Gastroesophageal sphincter (tissue), 4 donors: Measurements from ENCODE around the gene TMEM151A. TPM values are rescaled to one million over a fixed set of nuclear protein-coding genes. Genes with fewer than 3 reads are reported as not detected.

Source experiments
- ATAC-seq: fragments of 150-250 bp; one replicate; pipeline ENCODE4 v1.9.1; 2016; ENCODE audit warnings: mild to moderate bottlenecking, moderate library complexity
- H3K27ac ChIP-seq, 4 donors: fragments of 200-600 bp; sonication (generic) in 3 of 4; 1 replicate in 3 of 4; 2 replicates in 1 of 4; pipeline ENCODE4 v1.5.1; 2016 to 2019
- H3K27me3 ChIP-seq: fragments of 200-600 bp; sonication (generic); one replicate; pipeline ENCODE4 v1.5.1; 2019
- H3K36me3 ChIP-seq, 2 donors: fragments of 200-600 bp; sonication (generic); one replicate each; pipeline ENCODE4 v1.5.1; 2019; ENCODE audit warnings: control low read depth in 1 of 2
- H3K4me1 ChIP-seq, 3 donors: fragments of 200-600 bp; sonication (generic); 1 replicate in 2 of 3; 2 replicates in 1 of 3; pipeline ENCODE4 v1.5.1; 2016 to 2019; ENCODE audit warnings: control low read depth in 2 of 3
- H3K4me3 ChIP-seq, 2 donors: fragments of 200-600 bp; sonication (generic); one replicate each; pipeline ENCODE4 v1.5.1; 2019; ENCODE audit warnings: mild to moderate bottlenecking in 1 of 2, moderate library complexity in 1 of 2
- H3K9me3 ChIP-seq, 3 donors: fragments of 200-600 bp; sonication (generic); one replicate each; pipeline ENCODE4 v1.5.1; 2017 to 2019; ENCODE audit warnings: control low read depth in 2 of 3
- CTCF ChIP-seq, 4 experiments: fragments of 200-600 bp in 2 of 4; fragments of 450-650 bp in 2 of 4; sonication (generic) in 1 of 4; IDR thresholded peaks; one replicate each; pipeline ENCODE4 v1.5.1; 2017 to 2019; ENCODE audit warnings: antibody characterized with exemption in 4 of 4, mild to moderate bottlenecking in 2 of 4, moderate library complexity in 2 of 4
- EP300 ChIP-seq: sonication (generic); formaldehyde crosslinking; IDR thresholded peaks from one replicate; pipeline ENCODE4 v1.6.1; 2017; ENCODE audit warnings: antibody characterized with exemption, mild to moderate bottlenecking
- POLR2A ChIP-seq, 2 donors: fragments of 450-650 bp; IDR thresholded peaks; one replicate each; pipeline ENCODE4 v1.6.1; 2017; ENCODE audit warnings: antibody characterized with exemption in 2 of 2, mild to moderate bottlenecking in 2 of 2, moderate library complexity in 1 of 2
- POLR2AphosphoS5 ChIP-seq: sonication (generic); formaldehyde crosslinking; IDR thresholded peaks from one replicate; pipeline ENCODE4 v1.6.1; 2017; ENCODE audit warnings: antibody characterized with exemption
- WGBS, 2 donors: methylation state at CpG; one replicate each; pipeline ENCODE4 v1.1.5; 2018; ENCODE audit warnings: low coverage in 1 of 2; 5-methylcytosine and 5-hydroxymethylcytosine counted together
- total RNA-seq, 4 donors: library from RNA; depleted of rRNA; stranded (reverse); fragments of >200 nt; gene quantifications; one replicate each; pipeline ENCODE4 v1.1.0, GENCODE V29; 2016

TMEM151A gene
- total RNA-seq, 4 donors from 2014 or later = 0.66 TPM; not detected in 3

GRCh38 chr11:66333220-66333877 lies 41.7 kb downstream of the TMEM151A start:
- Histone ChIP-seq H3K27me3 (no peaks in the 10 kb centered on the region), H3K36me3 (peaks cover 0 to 49% of the 10 kb centered on the region in 2 donors), H3K4me3 (no peak overlapping the region), H3K9me3 (no peaks in the 10 kb centered on the region), H3K4me1 (peaks cover 0 to 38% (median 29%) of the 10 kb centered on the region in 3 donors), H3K27ac (no peak overlapping the region)
- no peak for ATAC-seq
- WGBS, 2 donors = 86 to 100% methylated on average over 1 of the region's 19 CpGs
- TF ChIP-seq POLR2AphosphoS5 (no peak), POLR2A (IDR thresholded peaks at IDR 0.05) (no peak), CTCF (IDR thresholded peaks at IDR 0.05) (no peak), EP300 (no peak)

DNA sequence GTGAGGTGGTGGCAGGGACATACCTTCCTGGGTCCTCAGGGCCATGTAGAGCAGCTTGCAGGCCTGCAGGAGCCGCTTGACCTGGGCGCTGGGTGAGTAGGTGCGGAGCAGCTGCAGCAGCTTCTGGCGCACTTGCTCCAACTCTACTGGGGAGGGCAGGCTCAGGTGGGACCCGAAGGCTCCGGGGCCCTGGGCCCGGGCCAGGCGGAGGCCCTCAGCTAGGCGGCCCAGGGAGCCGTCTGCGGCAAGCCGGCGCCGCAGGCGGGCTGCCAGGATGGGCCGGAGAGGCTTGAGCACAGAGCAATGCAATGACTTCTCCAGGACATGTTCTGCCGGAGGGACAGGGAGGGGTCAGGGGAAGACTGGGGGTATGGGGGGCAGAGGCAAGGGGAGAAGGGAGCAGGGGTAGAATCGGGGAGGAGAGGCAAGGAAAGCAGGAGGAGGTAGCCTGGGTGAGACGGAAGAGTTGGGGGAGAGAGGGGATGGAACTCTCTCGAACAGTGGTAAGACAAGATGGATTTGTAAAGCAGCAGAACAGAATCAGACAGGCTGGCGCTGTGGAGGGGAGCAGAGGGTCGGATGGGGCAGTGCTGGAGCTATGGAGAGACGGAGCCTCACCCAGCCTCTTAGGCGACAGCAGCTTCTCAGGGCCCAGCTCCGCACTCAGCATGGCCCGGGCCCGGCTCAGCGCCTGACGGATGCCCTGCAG lies 42.4 kb downstream of the TMEM151A start:
- no peak overlapping the region for H3K4me3 ChIP-seq
- peaks cover 0 to 56% of the 10 kb centered on the region in 2 donors for H3K36me3 ChIP-seq
- ATAC-seq = no peak
- TF ChIP-seq CTCF (IDR thresholded peaks at IDR 0.05) = no peak
- TF ChIP-seq POLR2AphosphoS5 = no peak
- TF ChIP-seq EP300 = no peak
- TF ChIP-seq POLR2A (IDR thresholded peaks at IDR 0.05) = no peak
- no peaks in the 10 kb centered on the region for H3K9me3 ChIP-seq
- WGBS, 2 donors = 80 to 81% methylated on average over 2 to 9 of the region's 29 CpGs
- peaks cover 0 to 32% (median 23%) of the 10 kb centered on the region in 3 donors for H3K4me1 ChIP-seq
- H3K27ac ChIP-seq = no peak overlapping the region
- H3K27me3 ChIP-seq = no peaks in the 10 kb centered on the region

- H3K27me3 ChIP-seq = no peaks in the 10 kb centered on the region
- peaks cover 0 to 64% of the 10 kb centered on the region in 2 donors for H3K36me3 ChIP-seq
- TF ChIP-seq EP300 (no peak), POLR2AphosphoS5 (no peak), POLR2A (IDR thresholded peaks at IDR 0.05) (no peak), CTCF (IDR thresholded peaks at IDR 0.05) (no peak)
- H3K4me1 ChIP-seq = peaks cover 0 to 32% (median 22%) of the 10 kb centered on the region in 3 donors
- no peak for ATAC-seq
- no peaks in the 10 kb centered on the region for H3K9me3 ChIP-seq
- peak overlapping the region in 1 of 2 donors; percentile 60 for H3K4me3 ChIP-seq
- no CpG with 5 or more reads among the region's 42 CpGs for WGBS, 2 donors
- peak overlapping the region in 1 of 4 donors; percentile 73 for H3K27ac ChIP-seq
Measured at GRCh38 chr11:66334605-66335442, 43.1 kb downstream of the TMEM151A start.

DNA sequence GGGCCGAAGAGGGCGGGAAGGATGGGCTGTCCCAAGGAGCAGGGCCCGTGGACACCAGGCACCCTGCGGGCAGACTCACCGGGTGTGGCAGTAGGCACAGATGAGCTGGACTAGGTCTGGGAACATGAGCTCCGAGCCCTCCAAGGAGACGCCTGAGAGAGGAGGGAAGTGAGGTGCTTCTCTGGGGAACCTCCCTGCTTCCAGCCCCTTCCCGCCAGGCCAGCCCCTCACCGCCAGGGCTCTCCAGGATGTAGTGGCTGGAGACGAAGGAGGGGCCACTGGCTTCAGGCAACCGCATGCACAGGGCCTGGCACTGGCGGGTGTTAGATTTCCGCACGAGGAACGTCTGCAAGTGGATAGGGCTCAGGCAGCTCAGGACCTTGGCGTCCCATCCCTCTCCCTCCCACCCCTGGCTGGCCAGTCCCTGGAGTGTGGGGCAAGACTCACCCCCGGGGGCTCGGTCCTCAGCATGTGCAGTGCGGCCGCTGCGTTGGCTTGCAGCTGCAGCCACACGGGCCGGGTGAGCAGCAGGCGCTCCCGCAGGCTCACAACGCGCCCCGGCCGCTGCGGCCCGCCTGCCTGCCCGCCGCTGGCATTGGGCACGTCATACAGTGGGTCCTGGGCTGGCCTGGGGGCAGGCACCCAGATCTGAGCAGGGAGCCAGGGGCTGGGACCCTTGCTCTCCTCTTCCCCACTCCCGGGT lies 44.0 kb downstream of the TMEM151A start:
- Histone ChIP-seq H3K4me3 (peak overlapping the region; percentile 33 to 60), H3K4me1 (peaks cover 0 to 32% (median 22%) of the 10 kb centered on the region in 3 donors), H3K27ac (peak overlapping the region in 3 of 4 donors; percentile 55 to 73 (median 72)), H3K9me3 (no peaks in the 10 kb centered on the region), H3K27me3 (no peaks in the 10 kb centered on the region), H3K36me3 (peaks cover 0 to 72% of the 10 kb centered on the region in 2 donors)
- WGBS, 2 donors = 11% methylated on average over 3 of the region's 35 CpGs; no CpG with 5 or more reads in 1 of the 2 donors
- no peak for TF ChIP-seq POLR2A (IDR thresholded peaks at IDR 0.05)
- no peak for TF ChIP-seq EP300
- TF ChIP-seq POLR2AphosphoS5 = no peak
- no peak for TF ChIP-seq CTCF (IDR thresholded peaks at IDR 0.05)
- peak; percentile 14 for ATAC-seq
